Esophagus squamous epithelium (tissue), 5 donors: ENCODE results near the gene C18orf32. TPM values are rescaled to one million over a fixed set of nuclear protein-coding genes. Genes with fewer than 3 reads are reported as not detected.

Experiments
- DNase-seq: peaks from one replicate; lab custom pipeline; 2025; lab: John Stamatoyannopoulos, UW
- H3K27ac ChIP-seq, 4 donors: fragments of 200-600 bp; sonication (generic); one replicate each; pipeline ENCODE4 v1.5.1; 2016 to 2019; ENCODE audit warnings: mild to moderate bottlenecking in 1 of 4
- H3K27me3 ChIP-seq, 4 donors: fragments of 200-600 bp; sonication (generic); 1 replicate in 3 of 4; 2 replicates in 1 of 4; pipeline versions ENCODE4 v1.5.1 to v1.6.0; 2017 to 2021; ENCODE audit warnings: antibody characterized with exemption in 1 of 4
- H3K36me3 ChIP-seq, 3 donors: fragments of 200-600 bp; sonication (generic); one replicate each; pipeline ENCODE4 v1.5.1; 2016 to 2019
- H3K4me1 ChIP-seq, 3 donors: fragments of 200-600 bp; sonication (generic); one replicate each; pipeline ENCODE4 v1.5.1; 2017 to 2019
- H3K4me3 ChIP-seq, 4 donors: fragments of 200-600 bp; sonication (generic); 1 replicate in 3 of 4; 2 replicates in 1 of 4; pipeline ENCODE4 v1.5.1; 2016 to 2019; ENCODE audit warnings: mild to moderate bottlenecking in 2 of 4, moderate library complexity in 1 of 4
- H3K9me3 ChIP-seq, 3 donors: fragments of 200-600 bp; sonication (generic); one replicate each; pipeline ENCODE4 v1.5.1; 2016 to 2019
- CTCF ChIP-seq, 6 experiments: fragments of 450-650 bp in 4 of 6; fragments of 200-600 bp in 2 of 6; sonication (generic) in 2 of 6; IDR thresholded peaks; one replicate each; pipeline ENCODE4 v1.5.1; 2016 to 2019; ENCODE audit warnings: antibody characterized with exemption in 6 of 6, mild to moderate bottlenecking in 4 of 6, moderate library complexity in 4 of 6
- POLR2A ChIP-seq, 4 donors: fragments of 450-650 bp; IDR thresholded peaks; one replicate each; pipeline ENCODE4 v1.6.1; 2017; ENCODE audit warnings: antibody characterized with exemption in 4 of 4, mild to moderate bottlenecking in 4 of 4, moderate library complexity in 3 of 4
- WGBS, 2 donors: methylation state at CpG; one replicate each; pipeline ENCODE4 v1.1.5; 2018; 5-methylcytosine and 5-hydroxymethylcytosine counted together
- intact Hi-C: fragments of 100-400 bp; cut with DNase I; formaldehyde crosslinking; loops from one replicate; pipeline ENCODE4 v1.15.0; 2022
- total RNA-seq, 4 donors: library from RNA; depleted of rRNA; stranded (reverse); fragments of >200 nt; gene quantifications; one replicate each; pipeline ENCODE4 v1.1.0, GENCODE V29; 2016
- donor health status: DM: yes; HTN: yes; CAD: no.

C18orf32 gene
- total RNA-seq, result 10 to 100 TPM; 13.6 to 25.6 (median 19.6) TPM

DNA sequence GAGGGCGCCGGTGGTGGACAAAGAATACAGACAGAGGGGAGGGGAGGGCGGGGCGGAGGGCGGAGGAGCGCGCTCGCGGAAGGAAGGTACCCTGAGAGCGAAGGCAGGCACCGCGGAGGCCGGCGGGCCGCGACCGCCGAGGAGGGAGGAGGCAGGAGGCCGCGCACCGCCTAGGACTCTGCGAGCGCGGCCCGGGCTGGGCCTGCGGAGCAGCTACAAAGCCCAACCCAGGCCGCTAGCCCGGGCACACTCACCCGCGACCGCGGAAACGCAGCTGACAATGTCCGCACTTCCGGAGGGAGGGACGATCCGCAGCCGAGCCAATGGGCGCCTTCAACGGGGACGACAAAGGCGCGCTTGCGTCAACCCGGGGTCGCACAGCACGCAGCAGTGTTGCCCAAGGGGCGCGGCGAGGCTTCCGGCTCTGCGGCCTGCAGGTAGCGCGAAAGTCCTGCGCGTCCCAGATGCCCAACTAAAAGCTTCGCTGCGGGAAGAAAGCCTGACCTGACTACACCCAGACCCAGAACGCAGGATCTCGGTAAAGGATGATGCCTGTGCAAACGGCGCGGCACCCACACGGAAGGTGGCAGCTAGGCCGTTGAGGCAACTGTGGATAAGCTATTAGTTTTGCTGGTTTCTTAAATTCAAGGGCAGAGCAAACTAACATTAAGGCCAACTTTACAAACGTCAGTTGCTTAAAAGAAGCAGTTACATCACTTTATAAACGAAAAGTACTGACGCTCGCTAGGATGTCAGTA lies at the start of gene C18orf32:
TSS of gene C18orf32 (minus strand) at position 282 of the 758 bp plus-strand sequence. CDS start 3,486 bp downstream, outside the sequence.
- Histone ChIP-seq H3K9me3 (no peaks in the 10 kb centered on the region), H3K27me3 (no peaks in the 10 kb centered on the region), H3K4me3 (peak within 1 kb of the TSS; percentile 69 to 90 (median 82)), H3K27ac (peak within 1 kb of the TSS; percentile 93 to 99 (median 96)), H3K4me1 (peaks cover 5 to 67% (median 41%) of the 10 kb centered on the region in 3 donors), H3K36me3 (peaks cover 8 to 56% (median 21%) of the 10 kb centered on the region in 3 donors)
- TF ChIP-seq POLR2A (IDR thresholded peaks at IDR 0.05), result peak in 3 of 4 donors; percentile 53 to 98 (median 95)
- peak in 1 of 6 experiments; percentile 5 for TF ChIP-seq CTCF (IDR thresholded peaks at IDR 0.05)
- intact Hi-C loops, result no loop called here
- DNase-seq, result peak; percentile 50
- WGBS, 2 donors, result 2 to 4% methylated on average over 29 to 42 of the region's 69 CpGs

DNA sequence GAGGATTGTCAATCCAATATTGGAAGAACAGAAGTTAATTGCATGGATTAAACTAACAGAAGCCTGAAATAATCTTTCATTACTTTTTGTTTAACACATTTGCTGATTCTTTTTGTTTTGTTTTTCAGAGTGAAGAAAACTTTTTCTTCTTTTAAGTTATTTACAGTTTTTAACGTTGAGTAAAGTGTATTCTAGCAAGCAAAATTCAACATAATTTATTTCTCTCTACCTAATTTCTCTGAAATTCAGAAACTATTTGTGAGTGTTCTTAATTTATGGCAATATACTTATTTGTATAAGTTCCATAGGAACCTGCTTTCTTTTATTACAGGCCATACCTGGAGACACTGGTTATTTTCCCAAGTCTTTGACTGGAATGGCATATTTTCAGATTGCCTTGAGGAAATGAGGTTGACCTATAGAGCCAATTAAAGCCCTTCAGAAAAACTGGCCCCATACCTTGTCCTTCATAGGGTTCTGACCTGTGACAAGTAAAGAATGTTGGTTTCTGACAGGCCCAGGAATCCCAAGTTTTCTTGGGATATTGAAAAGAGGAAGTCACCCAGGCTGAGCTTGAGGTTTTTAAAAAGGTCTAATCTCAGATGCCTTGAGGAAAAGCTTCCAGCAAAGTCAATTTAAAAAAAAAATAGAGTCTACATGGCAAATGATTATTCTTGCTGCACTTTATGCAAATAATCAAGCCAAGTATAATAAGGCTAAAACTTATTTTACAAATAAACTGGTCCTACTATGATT lies 48.0 kb upstream of the C18orf32 start:
- intact Hi-C loops, result no loop called here
- H3K36me3 ChIP-seq, result no peaks in the 10 kb centered on the region
- no peaks in the 10 kb centered on the region for H3K4me1 ChIP-seq
- DNase-seq, result no peak
- TF ChIP-seq CTCF (IDR thresholded peaks at IDR 0.05) (no peak), POLR2A (IDR thresholded peaks at IDR 0.05) (no peak)
- 93 to 96% methylated on average over 1 of the region's 1 CpG for WGBS, 2 donors
- no peaks in the 10 kb centered on the region for H3K9me3 ChIP-seq
- no peak overlapping the region for H3K4me3 ChIP-seq
- no peak overlapping the region for H3K27ac ChIP-seq
- H3K27me3 ChIP-seq, result no peaks in the 10 kb centered on the region

- no peak overlapping the region for H3K4me3 ChIP-seq
- no peak overlapping the region for H3K27ac ChIP-seq
- intact Hi-C loops, result no loop called here
- no peaks in the 10 kb centered on the region for H3K9me3 ChIP-seq
- TF ChIP-seq POLR2A (IDR thresholded peaks at IDR 0.05) (no peak), CTCF (IDR thresholded peaks at IDR 0.05) (no peak)
- H3K27me3 ChIP-seq, result no peaks in the 10 kb centered on the region
- no peaks in the 10 kb centered on the region for H3K36me3 ChIP-seq
- 71 to 74% methylated on average over 10 of the region's 10 CpGs for WGBS, 2 donors
- no peak for DNase-seq
- H3K4me1 ChIP-seq, result no peaks in the 10 kb centered on the region
Measured at GRCh38 chr18:49531678-49532153, 44.7 kb upstream of the C18orf32 start.

- WGBS, 2 donors, result 52 to 71% methylated on average over 3 of the region's 3 CpGs
- DNase-seq, result no peak
- no peak overlapping the region for H3K27ac ChIP-seq
- no peak overlapping the region for H3K4me3 ChIP-seq
- no peaks in the 10 kb centered on the region for H3K4me1 ChIP-seq
- no peaks in the 10 kb centered on the region for H3K36me3 ChIP-seq
- intact Hi-C loops, result no loop called here
- H3K9me3 ChIP-seq, result no peaks in the 10 kb centered on the region
- no peak for TF ChIP-seq POLR2A (IDR thresholded peaks at IDR 0.05)
- TF ChIP-seq CTCF (IDR thresholded peaks at IDR 0.05), result no peak
- H3K27me3 ChIP-seq, result no peaks in the 10 kb centered on the region
Measured at GRCh38 chr18:49529596-49529995, 42.6 kb upstream of the C18orf32 start.
